PC-3 (cell line): ENCODE results near the gene TOMM40. TPM values are rescaled to one million over a fixed set of nuclear protein-coding genes. Genes with fewer than 3 reads are reported as not detected.

Experiments used
- ATAC-seq: fragments of 200-7000 bp; cut with Tn5 transposase; 2 replicates; pipeline ENCODE4 v1.9.1; 2020; ENCODE audit warnings: mild to moderate bottlenecking, moderate library complexity
- BruUV-seq: library from RNA; stranded (reverse); fragments of 400-500 nt; replicated peaks from 2 replicates; lab custom pipeline; 2021; lab: Mats Ljungman, UMichigan
- CTCF ChIA-PET: fragments of 300-600 bp; sonication (Branson Sonifier 250); formaldehyde crosslinking; loops from one replicate; lab custom pipeline; 2022; ENCODE audit warnings: antibody characterized with exemption; lab: Charles Lee
- POLR2A ChIA-PET: fragments of 300-600 bp; sonication (Branson Sonifier 250); formaldehyde crosslinking; loops from one replicate; lab custom pipeline; 2022; ENCODE audit warnings: antibody characterized with exemption; ENCODE audit not compliant: unreplicated experiment; lab: Charles Lee
- DNase-seq: peaks from one replicate; pipeline ENCODE4 v3.0.0-alpha.2; 2015
- H2AFZ ChIP-seq: fragments of 300-600 bp; sonication (generic); 2 replicates; pipeline ENCODE4 v1.6.0; 2016; ENCODE audit warnings: antibody characterized with exemption, low read length
- H3F3A ChIP-seq: fragments of 300-600 bp; sonication (generic); one replicate; pipeline ENCODE4 v1.6.0; 2017; ENCODE audit warnings: antibody characterized with exemption, low read length, control low read depth, mild to moderate bottlenecking; ENCODE audit not compliant: unreplicated experiment
- H3K27ac ChIP-seq: fragments of 300-600 bp; sonication (generic); 2 replicates; pipeline ENCODE4 v1.5.1; 2016; ENCODE audit warnings: mild to moderate bottlenecking, low read length
- H3K27me3 ChIP-seq: fragments of 300-600 bp; sonication (generic); 2 replicates; pipeline ENCODE4 v1.6.1; 2016; ENCODE audit warnings: low read length, mixed read lengths
- H3K36me3 ChIP-seq: fragments of 300-600 bp; sonication (generic); 2 replicates; pipeline ENCODE4 v1.6.1; 2016; ENCODE audit warnings: low read depth, mixed run types, low read length, mixed read lengths
- H3K4me1 ChIP-seq: fragments of 300-600 bp; sonication (generic); 2 replicates; pipeline ENCODE4 v1.5.1; 2016; ENCODE audit warnings: low read length; ENCODE audit not compliant: insufficient read depth
- H3K4me2 ChIP-seq: fragments of 300-600 bp; sonication (generic); 2 replicates; pipeline ENCODE4 v1.6.0; 2016; ENCODE audit warnings: low read length
- H3K4me3 ChIP-seq: fragments of 300-600 bp; sonication (generic); 2 replicates; pipeline ENCODE4 v1.5.1; 2016; ENCODE audit warnings: mild to moderate bottlenecking, low read length, mixed read lengths
- H3K79me2 ChIP-seq: fragments of 300-600 bp; sonication (generic); 2 replicates; pipeline ENCODE4 v1.6.1; 2017; ENCODE audit warnings: low read length, mixed read lengths
- H3K9ac ChIP-seq: fragments of 300-600 bp; sonication (generic); 2 replicates; pipeline ENCODE4 v1.6.0; 2016; ENCODE audit warnings: mild to moderate bottlenecking, low read length
- H3K9me2 ChIP-seq: fragments of 300-600 bp; sonication (generic); replicated peaks from 2 replicates; pipeline ENCODE4 v1.6.1; 2016; ENCODE audit warnings: mixed run types, low read length, mixed read lengths
- H3K9me3 ChIP-seq: fragments of 300-600 bp; sonication (generic); 2 replicates; pipeline ENCODE4 v1.6.1; 2016; ENCODE audit warnings: low read length, mixed read lengths
- H4K20me1 ChIP-seq: fragments of 300-600 bp; sonication (generic); 2 replicates; pipeline ENCODE4 v1.6.1; 2016; ENCODE audit warnings: low read length, mixed read lengths
- CTCF ChIP-seq: fragments of 300-600 bp; sonication (generic); conservative IDR thresholded peaks from 2 replicates; pipeline ENCODE4 v1.5.1; 2017; ENCODE audit warnings: antibody characterized with exemption, low read depth, mild to moderate bottlenecking, low read length
- EZH2 ChIP-seq: fragments of 300-600 bp; sonication (generic); IDR thresholded peaks from one replicate; pipeline ENCODE4 v1.6.1; 2017; ENCODE audit warnings: antibody characterized with exemption, mild to moderate bottlenecking, low read length; ENCODE audit not compliant: unreplicated experiment
- EZH2phosphoT487 ChIP-seq: fragments of 300-600 bp; sonication (generic); IDR thresholded peaks from 2 replicates; pipeline ENCODE4 v1.6.1; 2018; ENCODE audit warnings: mild to moderate bottlenecking, antibody characterized with exemption, low read length, borderline replicate concordance
- intact Hi-C: fragments of 100-400 bp; cut with micrococcal nuclease; formaldehyde crosslinking; loops from 2 replicates; pipeline ENCODE4 v1.9.0; 2023
- total RNA-seq: library from RNA; depleted of rRNA; stranded (reverse); fragments of >200 nt; gene quantifications from 2 replicates; pipeline ENCODE4 v1.2.3, GENCODE V29; 2014

Gene TOMM40
- total RNA-seq, 1 experiment from 2014 or later: 190 TPM

- BruUV-seq: no TSS peak
- Histone ChIP-seq H3K4me3 (no peak overlapping the region), H3K9ac (no peak overlapping the region), H2AFZ (no peak overlapping the region), H3K4me1 (no peaks in the 10 kb centered on the region), H3K36me3 (no peaks in the 10 kb centered on the region), H3K27me3 (no peaks in the 10 kb centered on the region), H3K79me2 (no peaks in the 10 kb centered on the region), H3K9me3 (no peaks in the 10 kb centered on the region), H3F3A (no peaks in the 10 kb centered on the region), H4K20me1 (no peaks in the 10 kb centered on the region), H3K4me2 (no peak overlapping the region), H3K27ac (no peak overlapping the region), H3K9me2 (no peaks in the 10 kb centered on the region)
- no peak for DNase-seq
- CTCF ChIA-PET: no interaction called here
- intact Hi-C loops: no loop called here
- ATAC-seq: no peak
- POLR2A ChIA-PET: no interaction called here
- no peak for TF ChIP-seq CTCF
- no peak for TF ChIP-seq EZH2
- TF ChIP-seq EZH2phosphoT487: no peak
Measured at GRCh38 chr19:44947041-44947581, 56.1 kb downstream of the TOMM40 start.

GRCh38 chr19:44948237-44948636 lies 57.2 kb downstream of the TOMM40 start:
- no peak for ATAC-seq
- no peak overlapping the region for H3K4me3 ChIP-seq
- H3K4me1 ChIP-seq: no peaks in the 10 kb centered on the region
- ChIA-PET CTCF (no interaction called here), POLR2A (no interaction called here)
- DNase-seq: no peak
- intact Hi-C loops: no loop called here
- no peaks in the 10 kb centered on the region for H3K9me3 ChIP-seq
- no peaks in the 10 kb centered on the region for H3K79me2 ChIP-seq
- H3F3A ChIP-seq: no peaks in the 10 kb centered on the region
- H3K27ac ChIP-seq: no peak overlapping the region
- no peaks in the 10 kb centered on the region for H3K27me3 ChIP-seq
- no TSS peak for BruUV-seq
- H3K36me3 ChIP-seq: no peaks in the 10 kb centered on the region
- no peaks in the 10 kb centered on the region for H3K9me2 ChIP-seq
- TF ChIP-seq EZH2phosphoT487: no peak
- no peak for TF ChIP-seq CTCF
- no peak for TF ChIP-seq EZH2
- H3K9ac ChIP-seq: no peak overlapping the region
- H2AFZ ChIP-seq: no peak overlapping the region
- H4K20me1 ChIP-seq: no peaks in the 10 kb centered on the region
- no peak overlapping the region for H3K4me2 ChIP-seq

GRCh38 chr19:44948763-44949374 lies 57.8 kb downstream of the TOMM40 start:
- CTCF ChIA-PET: no interaction called here

More at GRCh38 chr19:44948763-44949374, 57.8 kb downstream of the TOMM40 start:
- no peak for TF ChIP-seq EZH2phosphoT487
- no peak for TF ChIP-seq CTCF
- TF ChIP-seq EZH2: no peak
- Histone ChIP-seq H3K27ac (no peak overlapping the region), H3K4me2 (no peak overlapping the region), H3K27me3 (no peaks in the 10 kb centered on the region), H3K9me2 (no peaks in the 10 kb centered on the region), H4K20me1 (no peaks in the 10 kb centered on the region), H3F3A (no peaks in the 10 kb centered on the region), H2AFZ (no peak overlapping the region), H3K36me3 (no peaks in the 10 kb centered on the region), H3K9me3 (no peaks in the 10 kb centered on the region), H3K4me3 (no peak overlapping the region), H3K9ac (no peak overlapping the region), H3K79me2 (no peaks in the 10 kb centered on the region), H3K4me1 (no peaks in the 10 kb centered on the region)
- intact Hi-C loops: no loop called here
- no TSS peak for BruUV-seq
- no peak for ATAC-seq
- POLR2A ChIA-PET: no interaction called here
- no peak for DNase-seq
